Erythroblast (primary cell): ENCODE results near the gene UPK3A.

Experiments
- GATA1 ChIP-seq: IDR thresholded peaks from 2 replicates; pipeline ENCODE4 v1.6.1; 2011; ENCODE audit warnings: low read depth, mild to moderate bottlenecking, control low read depth, low read length, moderate library complexity
- POLR2A ChIP-seq: IDR thresholded peaks from 2 replicates; pipeline ENCODE4 v1.6.1; 2011; ENCODE audit warnings: mild to moderate bottlenecking, low read length

DNA sequence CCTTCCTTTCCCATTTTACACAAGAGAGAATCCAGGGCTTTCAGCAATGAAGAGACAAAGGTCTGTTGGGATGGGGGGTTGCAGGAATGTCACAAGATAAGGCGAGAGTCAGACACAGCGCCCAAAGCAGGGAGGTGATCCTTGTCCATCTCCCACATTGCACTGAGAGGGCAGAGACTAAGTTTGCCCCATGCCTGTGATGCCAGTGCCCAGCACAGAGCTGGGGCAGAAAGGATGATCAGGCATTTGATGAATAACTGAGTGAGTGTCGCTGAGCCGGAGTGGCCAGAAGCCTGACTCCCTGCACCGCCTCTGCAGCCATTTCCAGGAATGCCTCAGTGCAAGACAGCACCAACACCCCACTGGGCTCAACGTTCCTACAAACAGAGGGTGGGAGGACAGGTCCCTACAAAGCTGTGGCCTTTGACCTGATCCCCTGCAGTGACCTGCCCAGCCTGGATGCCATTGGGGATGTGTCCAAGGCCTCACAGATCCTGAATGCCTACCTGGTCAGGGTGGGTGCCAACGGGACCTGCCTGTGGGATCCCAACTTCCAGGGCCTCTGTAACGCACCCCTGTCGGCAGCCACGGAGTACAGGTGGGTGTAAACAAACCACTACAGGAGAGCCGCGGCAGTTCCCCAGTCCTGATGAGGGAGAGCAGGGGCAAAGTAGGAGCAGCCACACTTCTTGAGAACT is 2.3 kb downstream of the UPK3A start:
- TF ChIP-seq POLR2A, result no peak
- TF ChIP-seq GATA1, result no peak
